HepG2 (cell line): ENCODE measurements around the gene CD44. TPM values are rescaled to one million over a fixed set of nuclear protein-coding genes. Genes with fewer than 3 reads are reported as not detected.

Source experiments
- ATF7-NPFF ChIP-seq: sonication (generic); formaldehyde crosslinking; IDR thresholded peaks from 2 replicates; pipeline ENCODE4 v1.8.1; 2023; ENCODE audit warnings: mild to moderate bottlenecking, low read depth, missing genetic modification reagents, moderate library complexity
- HBP1 ChIP-seq: IDR thresholded peaks from 2 replicates; pipeline ENCODE4 v1.6.1; 2016; ENCODE audit warnings: low read depth, control low read depth
- HOXA9 ChIP-seq: sonication (generic); formaldehyde crosslinking; IDR thresholded peaks from 2 replicates; pipeline ENCODE4 v1.8.1; 2022; ENCODE audit warnings: missing genetic modification reagents, mild to moderate bottlenecking, moderate library complexity, borderline replicate concordance
- PREB ChIP-seq: sonication (generic); formaldehyde crosslinking; IDR thresholded peaks from 2 replicates; pipeline ENCODE4 v1.4.0; 2020; ENCODE audit warnings: missing genetic modification reagents
- RARA ChIP-seq: IDR thresholded peaks from 2 replicates; pipeline ENCODE4 v1.6.1; 2016; ENCODE audit warnings: missing genetic modification reagents, missing compliant biosample characterization
- SP2 ChIP-seq: sonication (generic); formaldehyde crosslinking; IDR thresholded peaks from 2 replicates; pipeline ENCODE4 v1.5.1; 2020; ENCODE audit warnings: mild to moderate bottlenecking, missing genetic modification reagents
- TOPORS ChIP-seq: sonication (generic); formaldehyde crosslinking; IDR thresholded peaks from 2 replicates; pipeline ENCODE4 v1.8.0; 2023; ENCODE audit warnings: mild to moderate bottlenecking, missing genetic modification reagents
- XBP1 ChIP-seq: sonication (generic); formaldehyde crosslinking; IDR thresholded peaks from 2 replicates; pipeline ENCODE4 v1.5.0; 2020; ENCODE audit warnings: missing genetic modification reagents
- ZC3H13 ChIP-seq: sonication (generic); formaldehyde crosslinking; IDR thresholded peaks from 2 replicates; pipeline ENCODE4 v1.8.1; 2023; ENCODE audit warnings: mild to moderate bottlenecking, missing genetic modification reagents, moderate library complexity
- ZNF335 ChIP-seq: sonication (generic); formaldehyde crosslinking; IDR thresholded peaks from 2 replicates; pipeline ENCODE4 v1.4.0; 2020; ENCODE audit warnings: missing genetic modification reagents
- ZNF776 ChIP-seq: sonication (generic); formaldehyde crosslinking; IDR thresholded peaks from 2 replicates; pipeline ENCODE4 v1.4.0; 2020; ENCODE audit warnings: mild to moderate bottlenecking, missing genetic modification reagents
- ZNF792 ChIP-seq: IDR thresholded peaks from 2 replicates; pipeline ENCODE4 v1.6.1; 2016
- polyA plus RNA-seq, 8 experiments: library from polyadenylated mRNA; depleted of rRNA in 3 of 8; stranded (reverse) in 7 of 8; unstranded in 1 of 8; fragments of >200 nt; fragmentation: Illumina TruSeq in 4 of 8; extraction: Trizol in 4 of 8; gene quantifications; 2 replicates each; pipeline versions ENCODE4 v1.2.1 to v1.2.3, GENCODE V29; 2011 to 2016; ENCODE audit warnings: low read depth in 4 of 8, missing spikeins in 1 of 8, mixed read lengths in 1 of 8; ENCODE audit not compliant: insufficient read depth in 1 of 8
- total RNA-seq, 5 experiments: library from RNA; depleted of rRNA; stranded (reverse); fragments of >200 nt; fragmentation: Illumina TruSeq; extraction: Trizol; gene quantifications; 2 replicates each; pipeline ENCODE4 v1.2.3, GENCODE V29; 2016; ENCODE audit warnings: low read depth in 1 of 5
- TF ChIP-seq, protein P1 (sequence below): sonication (generic); formaldehyde crosslinking; IDR thresholded peaks from 2 replicates; pipeline ENCODE4 v1.5.0; 2020; ENCODE audit warnings: mild to moderate bottlenecking, missing genetic modification reagents
- TF ChIP-seq, protein P2 (sequence below): sonication (generic); formaldehyde crosslinking; IDR thresholded peaks from 2 replicates; pipeline ENCODE4 v1.5.0; 2020; ENCODE audit warnings: mild to moderate bottlenecking, missing genetic modification reagents, borderline replicate concordance

CD44 gene
- total and polyA plus RNA-seq, 2 of the 13 experiments (the other 11 are each of a cell fraction or from before 2014, with no cell fraction given) = 0.02 to 0.11 TPM

DNA sequence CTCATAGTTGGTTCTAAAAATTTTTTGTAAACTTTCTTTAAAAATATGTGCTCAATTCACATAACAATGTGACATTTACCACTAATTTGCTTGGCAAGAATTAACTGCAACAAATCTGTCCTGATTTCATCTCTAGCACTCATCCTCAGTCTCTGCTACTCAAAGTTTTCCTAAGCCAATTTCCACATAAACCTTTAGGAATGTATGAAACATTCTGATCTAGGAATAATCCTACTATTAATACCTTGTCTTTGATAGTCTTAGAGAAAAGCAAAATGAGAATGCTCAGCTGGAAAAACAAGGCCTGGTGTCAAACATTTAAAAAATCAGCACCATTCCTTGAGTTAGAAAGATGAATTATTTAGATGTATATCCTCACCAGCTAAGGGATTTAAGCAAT is 114.3 kb downstream of the CD44 start (continued):
- TF ChIP-seq HOXA9 (CRISPR knock-in tag) = no peak
- no peak for TF ChIP-seq ZNF776 (CRISPR knock-in tag)
- TF ChIP-seq, protein P1, sequence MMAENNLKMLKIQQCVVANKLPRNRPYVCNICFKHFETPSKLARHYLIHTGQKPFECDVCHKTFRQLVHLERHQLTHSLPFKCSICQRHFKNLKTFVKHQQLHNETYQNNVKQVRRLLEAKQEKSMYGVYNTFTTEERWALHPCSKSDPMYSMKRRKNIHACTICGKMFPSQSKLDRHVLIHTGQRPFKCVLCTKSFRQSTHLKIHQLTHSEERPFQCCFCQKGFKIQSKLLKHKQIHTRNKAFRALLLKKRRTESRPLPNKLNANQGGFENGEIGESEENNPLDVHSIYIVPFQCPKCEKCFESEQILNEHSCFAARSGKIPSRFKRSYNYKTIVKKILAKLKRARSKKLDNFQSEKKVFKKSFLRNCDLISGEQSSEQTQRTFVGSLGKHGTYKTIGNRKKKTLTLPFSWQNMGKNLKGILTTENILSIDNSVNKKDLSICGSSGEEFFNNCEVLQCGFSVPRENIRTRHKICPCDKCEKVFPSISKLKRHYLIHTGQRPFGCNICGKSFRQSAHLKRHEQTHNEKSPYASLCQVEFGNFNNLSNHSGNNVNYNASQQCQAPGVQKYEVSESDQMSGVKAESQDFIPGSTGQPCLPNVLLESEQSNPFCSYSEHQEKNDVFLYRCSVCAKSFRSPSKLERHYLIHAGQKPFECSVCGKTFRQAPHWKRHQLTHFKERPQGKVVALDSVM (CRISPR knock-in tag) = no peak
- TF ChIP-seq RARA (CRISPR knock-in tag) = no peak
- TF ChIP-seq HBP1 (CRISPR knock-in tag) = no peak
- TF ChIP-seq, protein P2, sequence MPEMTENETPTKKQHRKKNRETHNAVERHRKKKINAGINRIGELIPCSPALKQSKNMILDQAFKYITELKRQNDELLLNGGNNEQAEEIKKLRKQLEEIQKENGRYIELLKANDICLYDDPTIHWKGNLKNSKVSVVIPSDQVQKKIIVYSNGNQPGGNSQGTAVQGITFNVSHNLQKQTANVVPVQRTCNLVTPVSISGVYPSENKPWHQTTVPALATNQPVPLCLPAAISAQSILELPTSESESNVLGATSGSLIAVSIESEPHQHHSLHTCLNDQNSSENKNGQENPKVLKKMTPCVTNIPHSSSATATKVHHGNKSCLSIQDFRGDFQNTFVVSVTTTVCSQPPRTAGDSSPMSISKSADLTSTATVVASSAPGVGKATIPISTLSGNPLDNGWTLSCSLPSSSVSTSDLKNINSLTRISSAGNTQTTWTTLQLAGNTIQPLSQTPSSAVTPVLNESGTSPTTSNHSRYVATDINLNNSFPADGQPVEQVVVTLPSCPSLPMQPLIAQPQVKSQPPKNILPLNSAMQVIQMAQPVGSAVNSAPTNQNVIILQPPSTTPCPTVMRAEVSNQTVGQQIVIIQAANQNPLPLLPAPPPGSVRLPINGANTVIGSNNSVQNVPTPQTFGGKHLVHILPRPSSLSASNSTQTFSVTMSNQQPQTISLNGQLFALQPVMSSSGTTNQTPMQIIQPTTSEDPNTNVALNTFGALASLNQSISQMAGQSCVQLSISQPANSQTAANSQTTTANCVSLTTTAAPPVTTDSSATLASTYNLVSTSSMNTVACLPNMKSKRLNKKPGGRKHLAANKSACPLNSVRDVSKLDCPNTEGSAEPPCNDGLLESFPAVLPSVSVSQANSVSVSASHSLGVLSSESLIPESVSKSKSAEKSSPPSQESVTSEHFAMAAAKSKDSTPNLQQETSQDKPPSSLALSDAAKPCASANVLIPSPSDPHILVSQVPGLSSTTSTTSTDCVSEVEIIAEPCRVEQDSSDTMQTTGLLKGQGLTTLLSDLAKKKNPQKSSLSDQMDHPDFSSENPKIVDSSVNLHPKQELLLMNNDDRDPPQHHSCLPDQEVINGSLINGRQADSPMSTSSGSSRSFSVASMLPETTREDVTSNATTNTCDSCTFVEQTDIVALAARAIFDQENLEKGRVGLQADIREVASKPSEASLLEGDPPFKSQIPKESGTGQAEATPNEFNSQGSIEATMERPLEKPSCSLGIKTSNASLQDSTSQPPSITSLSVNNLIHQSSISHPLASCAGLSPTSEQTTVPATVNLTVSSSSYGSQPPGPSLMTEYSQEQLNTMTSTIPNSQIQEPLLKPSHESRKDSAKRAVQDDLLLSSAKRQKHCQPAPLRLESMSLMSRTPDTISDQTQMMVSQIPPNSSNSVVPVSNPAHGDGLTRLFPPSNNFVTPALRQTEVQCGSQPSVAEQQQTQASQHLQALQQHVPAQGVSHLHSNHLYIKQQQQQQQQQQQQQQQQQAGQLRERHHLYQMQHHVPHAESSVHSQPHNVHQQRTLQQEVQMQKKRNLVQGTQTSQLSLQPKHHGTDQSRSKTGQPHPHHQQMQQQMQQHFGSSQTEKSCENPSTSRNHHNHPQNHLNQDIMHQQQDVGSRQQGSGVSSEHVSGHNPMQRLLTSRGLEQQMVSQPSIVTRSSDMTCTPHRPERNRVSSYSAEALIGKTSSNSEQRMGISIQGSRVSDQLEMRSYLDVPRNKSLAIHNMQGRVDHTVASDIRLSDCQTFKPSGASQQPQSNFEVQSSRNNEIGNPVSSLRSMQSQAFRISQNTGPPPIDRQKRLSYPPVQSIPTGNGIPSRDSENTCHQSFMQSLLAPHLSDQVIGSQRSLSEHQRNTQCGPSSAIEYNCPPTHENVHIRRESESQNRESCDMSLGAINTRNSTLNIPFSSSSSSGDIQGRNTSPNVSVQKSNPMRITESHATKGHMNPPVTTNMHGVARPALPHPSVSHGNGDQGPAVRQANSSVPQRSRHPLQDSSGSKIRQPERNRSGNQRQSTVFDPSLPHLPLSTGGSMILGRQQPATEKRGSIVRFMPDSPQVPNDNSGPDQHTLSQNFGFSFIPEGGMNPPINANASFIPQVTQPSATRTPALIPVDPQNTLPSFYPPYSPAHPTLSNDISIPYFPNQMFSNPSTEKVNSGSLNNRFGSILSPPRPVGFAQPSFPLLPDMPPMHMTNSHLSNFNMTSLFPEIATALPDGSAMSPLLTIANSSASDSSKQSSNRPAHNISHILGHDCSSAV (CRISPR knock-in tag) = no peak
- no peak for TF ChIP-seq XBP1 (CRISPR knock-in tag)
- TF ChIP-seq ZNF335 = no peak
- no peak for TF ChIP-seq ZNF792 (CRISPR knock-in tag)
- no peak for TF ChIP-seq PREB (CRISPR knock-in tag)
- TF ChIP-seq TOPORS (CRISPR knock-in tag) = no peak
- no peak for TF ChIP-seq ZC3H13 (CRISPR knock-in tag)
- TF ChIP-seq ATF7-NPFF (CRISPR knock-in tag) = no peak
- TF ChIP-seq SP2 = no peak
